SU-DHL-6 (cell line): ENCODE data around the gene OR2W3.

Experiments used
- EZH2phosphoT487 ChIP-seq: fragments of 200-600 bp; sonication (generic), shearing (Covaris generic); conservative IDR thresholded peaks from 2 replicates; pipeline ENCODE4 v1.6.1; 2018; ENCODE audit warnings: mild to moderate bottlenecking, antibody characterized with exemption, low read length, moderate library complexity, mixed read lengths
- TF ChIP-seq, protein P1 (sequence below): fragments of 200-600 bp; sonication (generic); IDR thresholded peaks from one replicate; pipeline ENCODE4 v1.5.1; 2017; ENCODE audit warnings: antibody characterized with exemption, mild to moderate bottlenecking, low read length, moderate library complexity; ENCODE audit not compliant: insufficient read depth, poor library complexity, severe bottlenecking

DNA sequence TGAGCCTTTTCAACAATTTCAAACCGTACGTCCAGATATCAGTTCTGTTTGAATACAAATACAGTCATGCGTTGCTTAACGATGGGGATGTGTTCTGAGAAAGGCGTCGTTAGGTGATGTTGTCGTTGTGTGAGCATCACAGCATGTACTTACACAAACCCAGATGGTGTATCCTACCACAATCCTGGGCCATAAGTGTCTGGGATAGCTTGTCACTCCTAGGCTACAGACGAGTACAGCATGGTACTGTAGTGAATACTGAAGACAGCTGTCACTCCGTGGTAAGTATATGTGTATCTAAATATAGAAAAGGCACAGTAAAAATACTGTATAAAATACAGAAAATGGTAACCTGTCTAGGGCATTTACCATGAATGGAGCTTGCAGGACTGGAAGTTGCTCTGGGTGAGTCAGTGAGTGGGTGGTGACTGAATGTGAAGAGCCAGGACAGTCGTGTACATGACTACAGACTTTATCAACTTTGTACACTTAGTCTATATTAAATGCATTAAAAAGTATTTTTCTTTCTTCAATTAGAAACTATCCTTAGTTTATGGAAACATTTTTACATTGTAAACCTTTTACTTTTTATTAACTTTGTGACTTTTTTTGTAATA is 10.5 kb upstream of the OR2W3 start:
- TF ChIP-seq EZH2phosphoT487 = no peak
- TF ChIP-seq, protein P1, sequence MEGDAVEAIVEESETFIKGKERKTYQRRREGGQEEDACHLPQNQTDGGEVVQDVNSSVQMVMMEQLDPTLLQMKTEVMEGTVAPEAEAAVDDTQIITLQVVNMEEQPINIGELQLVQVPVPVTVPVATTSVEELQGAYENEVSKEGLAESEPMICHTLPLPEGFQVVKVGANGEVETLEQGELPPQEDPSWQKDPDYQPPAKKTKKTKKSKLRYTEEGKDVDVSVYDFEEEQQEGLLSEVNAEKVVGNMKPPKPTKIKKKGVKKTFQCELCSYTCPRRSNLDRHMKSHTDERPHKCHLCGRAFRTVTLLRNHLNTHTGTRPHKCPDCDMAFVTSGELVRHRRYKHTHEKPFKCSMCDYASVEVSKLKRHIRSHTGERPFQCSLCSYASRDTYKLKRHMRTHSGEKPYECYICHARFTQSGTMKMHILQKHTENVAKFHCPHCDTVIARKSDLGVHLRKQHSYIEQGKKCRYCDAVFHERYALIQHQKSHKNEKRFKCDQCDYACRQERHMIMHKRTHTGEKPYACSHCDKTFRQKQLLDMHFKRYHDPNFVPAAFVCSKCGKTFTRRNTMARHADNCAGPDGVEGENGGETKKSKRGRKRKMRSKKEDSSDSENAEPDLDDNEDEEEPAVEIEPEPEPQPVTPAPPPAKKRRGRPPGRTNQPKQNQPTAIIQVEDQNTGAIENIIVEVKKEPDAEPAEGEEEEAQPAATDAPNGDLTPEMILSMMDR = no peak
